ENCODE measurements around the gene PTPA. TPM values are rescaled to one million over a fixed set of nuclear protein-coding genes. Genes with fewer than 3 reads are reported as not detected.

Gene PTPA
- total RNA-seq, 2 donors from 2014 or later = 94.5 to 142 TPM

- Histone ChIP-seq H3K27me3 (no peaks in the 10 kb centered on the region), H3K36me3 (no peaks in the 10 kb centered on the region), H3K9ac (ENCODE audit: low read depth in 2 of 2, low read length in 2 of 2) (no peak overlapping the region), H3K27ac (no peak overlapping the region), H3K9me3 (no peaks in the 10 kb centered on the region), H3K4me3 (no peak overlapping the region), H3K4me1 (no peaks in the 10 kb centered on the region)
- intact Hi-C loops (cut with DNase I) = no loop called here
- DNase-seq = no peak
- no peak for TF ChIP-seq CTCF (IDR thresholded peaks at IDR 0.05)
Observed at GRCh38 chr9:129150672-129151211, 39.5 kb downstream of the PTPA start.

GRCh38 chr9:129151469-129151868 lies 40.3 kb downstream of the PTPA start:
- H3K9ac ChIP-seq (ENCODE audit: low read depth in 2 of 2, low read length in 2 of 2) = no peak overlapping the region
- H3K27ac ChIP-seq = no peak overlapping the region
- TF ChIP-seq CTCF (IDR thresholded peaks at IDR 0.05) = no peak
- no peaks in the 10 kb centered on the region for H3K27me3 ChIP-seq
- H3K4me3 ChIP-seq = no peak overlapping the region
- no peaks in the 10 kb centered on the region for H3K4me1 ChIP-seq
- intact Hi-C loops (cut with DNase I) = no loop called here
- DNase-seq = no peak
- no peaks in the 10 kb centered on the region for H3K36me3 ChIP-seq
- no peaks in the 10 kb centered on the region for H3K9me3 ChIP-seq

GRCh38 chr9:129154866-129155477 lies 43.8 kb downstream of the PTPA start:
- H3K4me1 ChIP-seq = no peaks in the 10 kb centered on the region
- no peak overlapping the region for H3K4me3 ChIP-seq
- no peak overlapping the region for H3K27ac ChIP-seq
- no peaks in the 10 kb centered on the region for H3K36me3 ChIP-seq
- no peak for DNase-seq
- H3K27me3 ChIP-seq = no peaks in the 10 kb centered on the region
- no peak for TF ChIP-seq CTCF (IDR thresholded peaks at IDR 0.05)
- H3K9ac ChIP-seq (ENCODE audit: low read depth in 2 of 2, low read length in 2 of 2) = no peak overlapping the region
- no peaks in the 10 kb centered on the region for H3K9me3 ChIP-seq
- intact Hi-C loops (cut with DNase I) = no loop called here

DNA sequence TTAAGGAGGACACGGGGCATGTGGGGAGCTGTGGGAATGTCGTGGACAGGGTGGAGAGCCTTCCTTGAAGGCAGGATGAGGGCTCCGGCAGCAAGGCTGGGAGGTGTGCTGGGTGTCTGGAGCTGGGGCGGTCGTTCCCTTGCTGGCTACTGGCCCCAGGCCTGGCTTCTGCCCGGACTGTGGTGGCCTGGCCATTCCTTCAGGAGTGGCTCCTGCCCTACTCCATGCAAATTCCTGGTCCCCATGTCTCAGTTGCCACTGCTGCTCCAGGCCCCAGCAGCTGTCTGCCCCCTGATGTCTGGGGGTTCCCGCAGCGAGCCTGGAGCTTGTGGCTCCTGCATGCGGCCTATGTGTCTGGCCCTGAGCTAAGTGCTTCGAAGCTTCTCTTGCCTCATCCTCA lies 44.9 kb downstream of the PTPA start:
- H3K4me3 ChIP-seq = no peak overlapping the region
- intact Hi-C loops (cut with DNase I) = no loop called here
- H3K9me3 ChIP-seq = no peaks in the 10 kb centered on the region
- no peak for TF ChIP-seq CTCF (IDR thresholded peaks at IDR 0.05)
- no peaks in the 10 kb centered on the region for H3K4me1 ChIP-seq
- H3K27me3 ChIP-seq = no peaks in the 10 kb centered on the region
- DNase-seq = no peak
- H3K9ac ChIP-seq (ENCODE audit: low read depth in 2 of 2, low read length in 2 of 2) = no peak overlapping the region
- no peak overlapping the region for H3K27ac ChIP-seq
- H3K36me3 ChIP-seq = no peaks in the 10 kb centered on the region

DNA sequence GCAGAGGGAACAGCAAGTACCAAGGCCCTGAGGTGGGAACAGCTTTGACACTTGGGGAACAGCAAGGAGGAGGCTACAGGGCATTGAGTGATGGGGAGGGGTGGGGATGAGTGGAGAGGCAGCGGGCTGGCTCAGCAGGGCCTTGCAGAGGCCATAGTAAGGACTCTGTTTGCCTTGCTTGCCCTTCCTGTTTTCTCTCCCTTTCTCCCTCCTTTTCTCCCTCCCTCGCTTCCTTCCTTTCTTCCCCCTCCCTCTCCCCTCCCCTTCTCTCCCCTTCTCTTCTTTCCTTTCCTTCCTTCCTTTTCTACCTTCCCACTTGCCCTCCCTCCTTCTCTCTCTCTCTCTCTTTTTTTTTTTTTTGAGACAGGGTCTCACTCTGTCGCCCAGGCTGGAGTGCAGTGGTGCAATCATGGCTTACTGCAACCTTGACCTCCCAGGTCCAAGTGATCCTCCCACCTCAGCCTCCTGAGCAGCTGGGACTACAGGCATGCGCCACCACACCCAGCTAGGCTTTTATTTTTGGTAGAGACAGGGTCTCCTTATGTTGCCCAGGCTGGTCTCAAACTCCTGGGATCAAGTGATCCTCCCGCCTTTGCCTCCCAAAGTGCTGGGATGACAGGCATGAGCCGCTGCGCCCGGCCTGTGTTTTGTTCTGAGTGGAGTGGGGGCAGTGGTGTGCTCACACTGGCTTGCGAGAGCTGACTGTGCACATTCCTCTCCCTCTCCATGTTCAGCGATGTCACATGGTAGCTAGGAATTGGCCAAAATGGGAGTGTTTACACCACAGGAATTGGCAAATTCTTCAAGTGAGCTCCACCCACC lies 49.7 kb downstream of the PTPA start:
- TF ChIP-seq CTCF (IDR thresholded peaks at IDR 0.05) = no peak
- Histone ChIP-seq H3K27me3 (no peaks in the 10 kb centered on the region), H3K9me3 (no peaks in the 10 kb centered on the region), H3K9ac (ENCODE audit: low read depth in 2 of 2, low read length in 2 of 2) (no peak overlapping the region), H3K27ac (no peak overlapping the region), H3K4me3 (no peak overlapping the region), H3K36me3 (no peaks in the 10 kb centered on the region), H3K4me1 (no peaks in the 10 kb centered on the region)
- intact Hi-C loops (cut with DNase I) = no loop called here
- no peak for DNase-seq
